Measurements from ENCODE around the gene KLHL40.

Gene KLHL40

DNA sequence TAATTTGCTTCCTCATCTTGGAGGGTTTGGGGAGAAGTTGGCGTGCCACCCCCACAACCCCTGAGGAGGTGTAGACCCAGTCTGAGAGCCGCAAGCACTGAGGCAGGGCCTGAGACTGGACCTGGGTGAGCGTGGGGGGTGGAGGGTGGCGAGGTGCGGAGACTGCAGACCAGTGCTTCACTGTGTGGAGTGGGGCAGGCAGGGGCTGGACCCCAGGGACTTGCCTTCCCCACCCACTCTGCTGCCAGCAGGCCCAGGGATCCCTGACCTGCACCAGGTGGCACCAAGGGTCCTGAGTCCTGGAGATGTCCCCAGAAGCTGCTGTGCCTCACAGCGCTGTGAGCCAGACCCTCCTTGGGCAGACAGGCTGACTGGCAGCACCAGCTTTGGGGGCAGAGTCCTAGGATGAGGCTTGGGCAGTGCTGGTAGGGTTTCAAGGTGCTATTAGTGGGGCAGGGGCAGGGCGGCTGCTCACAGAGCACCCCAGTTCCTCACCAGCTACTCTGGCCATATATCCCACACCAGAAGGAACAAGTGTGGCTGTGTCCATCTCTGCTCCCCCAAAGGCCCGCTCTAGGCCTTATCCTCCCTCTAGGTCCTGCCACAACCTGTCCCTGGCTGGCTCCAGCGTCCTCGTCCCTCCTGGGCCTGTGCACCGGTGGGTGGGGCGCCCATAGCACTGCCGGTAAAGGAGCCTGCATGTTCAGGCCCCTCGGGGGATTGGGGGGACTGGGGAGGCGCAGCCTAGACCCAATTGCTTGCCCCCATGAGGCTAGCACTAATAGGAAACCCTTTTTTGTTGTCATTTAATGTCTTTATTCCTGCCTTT, 20.1 kb upstream of the KLHL40 start:
- peak; percentile 30 for DNase-seq (ENCODE audit: low spot score)
- in situ Hi-C loops (cut with MboI; ENCODE audit: low sequenced_read_pairs, unreplicated experiment): no loop called here
- no peak for TF ChIP-seq CTCF (IDR thresholded peaks at IDR 0.05; ENCODE audit: borderline replicate concordance, control extremely low read depth, extremely low read depth, insufficient read depth, missing control alignments)

DNA sequence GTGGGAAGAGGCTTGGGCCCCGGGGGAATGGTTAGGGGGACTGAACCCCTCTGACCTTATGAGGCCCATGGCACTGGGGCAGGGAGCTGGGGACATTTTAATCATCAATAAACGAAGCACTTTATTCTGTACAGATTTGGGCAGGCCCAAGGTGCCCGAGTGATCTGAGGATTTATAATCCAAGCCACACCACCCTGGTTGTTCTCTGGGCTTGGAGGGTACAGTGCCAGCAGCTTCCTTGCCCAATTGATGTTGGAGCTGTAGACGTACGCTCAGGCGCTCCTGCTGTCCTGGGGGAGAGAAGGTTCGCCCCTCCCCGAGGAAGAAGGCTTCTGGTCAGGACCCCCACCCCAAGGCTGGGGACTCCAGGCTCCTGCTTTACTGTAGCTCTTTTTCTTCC, 19.3 kb upstream of the KLHL40 start:
- no peak for DNase-seq (ENCODE audit: low spot score)
- no peak for TF ChIP-seq CTCF (IDR thresholded peaks at IDR 0.05; ENCODE audit: borderline replicate concordance, control extremely low read depth, extremely low read depth, insufficient read depth, missing control alignments)
- in situ Hi-C loops (cut with MboI; ENCODE audit: low sequenced_read_pairs, unreplicated experiment): no loop called here

- TF ChIP-seq CTCF (IDR thresholded peaks at IDR 0.05; ENCODE audit: borderline replicate concordance, control extremely low read depth, extremely low read depth, insufficient read depth, missing control alignments): no peak
- no peak for DNase-seq (ENCODE audit: low spot score)
- in situ Hi-C loops (cut with MboI; ENCODE audit: low sequenced_read_pairs, unreplicated experiment): no loop called here
Measured at GRCh38 chr3:42666577-42666998, 18.7 kb upstream of the KLHL40 start.

DNA sequence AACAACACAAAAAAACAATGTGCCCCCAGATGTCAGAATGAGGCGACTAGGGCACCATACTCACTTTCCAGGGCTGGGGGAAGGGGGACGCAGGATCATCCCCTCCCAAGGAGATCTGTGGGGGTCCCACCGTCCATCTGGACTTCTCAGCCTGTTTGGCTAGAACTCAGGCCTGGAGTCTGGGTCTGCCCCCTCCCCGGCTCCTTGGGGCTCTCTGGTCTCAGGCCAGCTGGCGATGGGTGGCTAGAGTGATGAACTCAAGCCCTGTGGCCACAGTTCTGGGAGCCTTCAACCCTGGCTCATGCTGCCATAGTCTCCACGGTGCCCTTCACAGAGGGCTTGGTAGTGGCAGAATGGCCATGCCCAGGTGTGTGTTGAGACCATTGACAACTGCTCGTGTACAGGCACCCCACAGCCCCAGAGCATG, 18.2 kb upstream of the KLHL40 start:
- DNase-seq (ENCODE audit: low spot score): no peak
- no peak for TF ChIP-seq CTCF (IDR thresholded peaks at IDR 0.05; ENCODE audit: borderline replicate concordance, control extremely low read depth, extremely low read depth, insufficient read depth, missing control alignments)
- in situ Hi-C loops (cut with MboI; ENCODE audit: low sequenced_read_pairs, unreplicated experiment): no loop called here

DNA sequence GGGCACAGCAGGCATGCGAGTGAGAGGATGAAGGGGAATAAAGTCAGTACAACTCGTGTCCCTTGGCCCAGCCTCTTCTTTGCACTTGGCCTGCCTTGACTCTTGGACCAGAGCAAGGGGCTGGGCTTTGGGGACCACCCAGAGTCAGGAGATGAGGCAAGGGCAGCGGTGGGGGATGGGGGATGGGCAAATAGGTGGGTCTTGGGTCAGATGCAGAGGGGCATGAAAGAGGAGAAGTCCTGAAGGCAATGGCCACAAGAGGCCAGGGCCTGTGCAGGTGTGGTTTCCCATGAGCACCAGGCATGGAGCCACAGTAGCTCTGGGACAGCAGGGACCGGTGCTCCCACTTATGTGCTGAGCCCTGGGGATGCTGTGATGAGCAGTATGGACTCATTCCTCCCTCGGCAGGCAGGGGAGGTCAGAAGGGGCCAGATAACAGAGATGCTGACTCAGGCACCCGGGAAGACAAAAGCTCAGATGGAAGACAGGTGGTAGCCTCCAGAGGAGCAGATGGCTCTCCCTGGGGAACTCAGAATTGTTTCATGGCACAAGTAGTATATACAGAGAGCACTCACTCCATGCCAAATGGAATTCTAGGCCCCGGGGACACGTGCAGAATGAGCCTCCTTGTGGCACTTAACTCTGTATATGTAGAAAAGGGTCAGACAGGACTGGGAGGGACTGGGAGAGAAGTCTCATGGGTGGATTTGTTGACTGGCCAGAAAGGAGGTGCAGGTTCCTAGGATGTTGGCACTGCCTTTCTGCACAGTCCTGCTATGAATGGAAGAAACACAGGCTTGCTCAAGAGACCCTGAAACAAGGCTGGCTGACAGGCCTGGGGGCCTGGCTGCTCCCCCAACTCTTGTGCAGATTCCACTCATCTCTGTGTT, 17.6 kb upstream of the KLHL40 start:
- no peak for DNase-seq (ENCODE audit: low spot score)
- in situ Hi-C loops (cut with MboI; ENCODE audit: low sequenced_read_pairs, unreplicated experiment): no loop called here
- TF ChIP-seq CTCF (IDR thresholded peaks at IDR 0.05; ENCODE audit: borderline replicate concordance, control extremely low read depth, extremely low read depth, insufficient read depth, missing control alignments): no peak

- no peak for DNase-seq (ENCODE audit: low spot score)
- in situ Hi-C loops (cut with MboI; ENCODE audit: low sequenced_read_pairs, unreplicated experiment): no loop called here
- TF ChIP-seq CTCF (IDR thresholded peaks at IDR 0.05; ENCODE audit: borderline replicate concordance, control extremely low read depth, extremely low read depth, insufficient read depth, missing control alignments): no peak
Measured at GRCh38 chr3:42668413-42668760, 16.9 kb upstream of the KLHL40 start.

Data from GM13976 (cell line).